ENCODE results near the gene TTLL10. TPM values are rescaled to one million over a fixed set of nuclear protein-coding genes. Genes with fewer than 3 reads are reported as not detected.

TTLL10 gene
- total RNA-seq, 1 donor, result not detected

GRCh38 chr1:1168451-1169411 is 4.9 kb upstream of the TTLL10 start:
- DNase-seq (ENCODE audit: low read depth), result no peak
- H3K4me3 ChIP-seq (ENCODE audit: low read depth, low read length), result no peak overlapping the region
- no peak for TF ChIP-seq CTCF (IDR thresholded peaks at IDR 0.05; ENCODE audit: insufficient read depth, low read depth, low read length)

DNA sequence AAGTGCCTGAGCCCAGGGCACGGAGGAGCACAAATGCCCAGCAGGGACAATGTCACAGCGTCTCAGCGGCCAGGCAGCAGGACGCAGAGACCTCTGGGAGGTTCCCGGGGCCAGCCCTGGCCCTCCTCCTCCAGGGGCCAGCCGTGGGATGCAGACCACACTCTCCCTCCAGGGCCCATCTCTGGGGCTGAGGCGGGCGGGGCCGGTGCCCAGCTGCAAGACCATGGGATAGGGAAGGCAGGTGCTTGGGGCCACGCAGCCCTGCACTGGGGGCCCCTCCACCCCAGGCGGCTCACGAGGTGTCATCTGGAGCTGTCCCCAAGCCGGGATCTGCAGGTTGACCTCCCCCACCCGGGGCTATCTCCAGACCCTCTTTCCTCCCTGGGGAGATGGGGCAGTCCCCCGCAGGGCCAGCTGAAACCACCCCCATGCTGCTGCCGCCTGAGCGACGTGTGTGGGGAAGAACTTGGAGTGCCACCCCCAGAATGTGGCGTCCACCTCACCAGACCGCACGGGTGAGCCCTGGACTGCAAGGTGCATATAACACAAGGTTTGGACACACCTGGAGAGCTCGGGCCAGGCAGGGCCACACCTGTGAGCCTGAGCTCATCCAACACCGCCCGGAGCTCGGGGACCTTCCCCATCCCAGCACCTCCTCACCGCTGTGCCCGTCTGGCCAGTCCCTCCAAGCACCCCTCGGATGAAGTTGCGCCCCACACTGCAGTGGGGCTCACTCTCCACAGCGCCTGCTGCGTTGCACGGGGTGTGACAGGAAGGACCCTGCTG is 4.1 kb upstream of the TTLL10 start:
- TF ChIP-seq CTCF (IDR thresholded peaks at IDR 0.05; ENCODE audit: insufficient read depth, low read depth, low read length), result no peak
- no peak for DNase-seq (ENCODE audit: low read depth)
- H3K4me3 ChIP-seq (ENCODE audit: low read depth, low read length), result no peak overlapping the region

DNA sequence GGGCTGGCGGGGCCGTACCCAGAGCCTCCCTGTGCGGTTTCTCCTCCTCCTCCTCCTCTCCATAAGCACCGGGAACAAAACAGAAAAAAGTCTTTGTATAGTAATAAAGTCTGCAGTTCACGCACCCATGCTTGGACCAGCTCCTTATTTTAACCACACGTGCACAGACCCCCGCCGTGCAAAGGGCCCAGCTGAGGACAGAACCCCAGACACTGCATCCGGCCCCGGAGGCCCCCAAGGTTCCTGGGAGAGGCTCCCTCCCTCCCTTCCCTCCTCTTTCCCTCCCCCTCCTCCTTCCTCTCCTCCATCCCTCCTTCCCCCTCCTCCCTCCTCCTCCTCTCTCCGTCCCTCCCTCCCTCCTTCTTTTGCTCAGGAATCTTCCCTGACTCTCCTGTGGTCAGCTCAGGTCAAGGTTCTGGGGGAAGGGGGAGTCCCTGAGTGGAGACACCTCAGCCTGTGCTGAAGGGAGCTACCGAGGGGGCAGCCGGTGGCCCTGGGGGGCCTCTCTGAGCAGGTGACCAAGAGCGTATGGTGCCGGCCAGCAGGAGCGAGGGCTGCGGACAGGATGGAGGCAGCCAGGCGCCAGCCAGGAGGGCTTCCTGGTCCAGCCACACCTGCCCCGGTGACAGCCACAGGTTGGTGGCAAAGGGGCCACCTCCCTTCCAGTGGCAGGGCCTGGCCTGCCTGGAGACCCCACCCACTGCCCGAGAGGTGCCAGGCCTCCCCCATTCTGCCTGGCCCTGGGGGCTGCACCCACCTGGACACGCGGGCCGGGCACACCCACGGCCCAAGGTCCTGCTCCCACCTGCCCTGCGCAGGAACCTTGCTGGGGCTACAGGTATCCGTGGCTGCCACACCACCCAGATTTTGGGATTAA is 3.2 kb upstream of the TTLL10 start:
- TF ChIP-seq CTCF (IDR thresholded peaks at IDR 0.05; ENCODE audit: insufficient read depth, low read depth, low read length), result no peak
- H3K4me3 ChIP-seq (ENCODE audit: low read depth, low read length), result no peak overlapping the region
- DNase-seq (ENCODE audit: low read depth), result no peak

DNA sequence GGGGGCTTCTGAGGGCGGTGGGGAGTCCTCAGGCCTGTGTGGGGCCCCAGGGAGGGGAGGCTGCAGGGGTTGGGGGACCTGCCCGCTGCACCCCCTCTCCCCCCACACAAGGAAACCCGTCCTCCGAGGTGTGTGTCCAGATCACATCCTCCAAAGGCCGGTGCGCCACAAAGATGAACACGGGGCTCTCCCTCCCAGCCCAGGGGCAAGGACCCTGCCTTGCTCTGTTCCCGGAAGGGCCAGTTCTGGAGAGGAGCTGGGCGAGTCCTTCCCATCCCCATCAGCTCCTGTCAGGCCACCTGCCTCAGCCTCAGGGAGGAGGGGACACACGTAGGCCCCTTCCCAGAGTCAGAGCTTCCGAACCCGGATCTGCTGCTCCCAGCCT is 2.5 kb upstream of the TTLL10 start:
- DNase-seq (ENCODE audit: low read depth), result no peak
- TF ChIP-seq CTCF (IDR thresholded peaks at IDR 0.05; ENCODE audit: insufficient read depth, low read depth, low read length), result no peak
- H3K4me3 ChIP-seq (ENCODE audit: low read depth, low read length), result no peak overlapping the region

DNA sequence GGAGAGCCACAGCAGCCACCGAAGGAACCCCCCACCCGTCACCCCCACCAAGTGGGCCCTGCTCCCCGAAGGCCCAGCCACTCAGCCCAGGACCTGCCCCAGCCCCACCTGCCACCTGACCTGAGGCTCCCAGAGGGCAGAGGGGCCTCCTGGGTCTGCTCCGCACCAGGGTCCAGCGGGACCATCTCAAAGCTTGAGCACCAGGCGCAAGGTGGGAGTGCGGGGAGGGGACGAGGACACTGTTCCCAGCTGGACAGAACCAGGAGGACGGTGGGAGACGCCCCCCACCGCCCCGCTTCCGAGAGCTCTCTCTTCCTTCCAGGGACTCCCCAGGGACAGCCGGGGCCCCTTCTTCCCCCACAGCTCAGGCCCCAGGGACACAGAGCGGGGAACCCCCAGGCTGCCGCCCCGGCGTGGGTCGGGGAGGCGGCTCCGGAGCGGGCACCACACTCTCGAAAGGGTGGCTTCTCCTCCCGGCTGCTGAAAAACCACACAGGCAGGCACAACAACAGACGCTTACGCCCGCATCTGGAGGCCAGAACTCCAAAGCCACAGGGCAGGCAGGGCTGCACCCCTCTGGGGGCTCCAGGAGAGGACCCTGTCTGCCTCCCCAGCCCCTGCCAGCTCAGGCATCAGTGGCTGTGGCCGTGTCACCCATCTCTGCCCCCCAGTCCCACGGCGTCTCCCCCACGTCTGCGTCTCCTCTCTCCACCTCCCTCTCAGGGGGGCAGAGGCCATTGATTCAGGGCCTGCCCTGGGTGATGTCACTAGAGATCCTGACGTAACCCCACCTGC is 1.9 kb upstream of the TTLL10 start:
- H3K4me3 ChIP-seq (ENCODE audit: low read depth, low read length), result no peak overlapping the region
- no peak for TF ChIP-seq CTCF (IDR thresholded peaks at IDR 0.05; ENCODE audit: insufficient read depth, low read depth, low read length)
- DNase-seq (ENCODE audit: low read depth), result no peak

Data from fibroblast of villous mesenchyme (primary cell).